ENCODE results near the gene MIER3.

The MIER3 gene

GRCh38 chr5:56910210-56910965, 41.5 kb downstream of the MIER3 start:
- Histone ChIP-seq H3K4me3 (ENCODE audit: low read depth in 1 of 2, low read length in 1 of 2) (peak overlapping the region; percentile 59 to 96), H3K27ac (peak overlapping the region; percentile 97), H3K27me3 (no peaks in the 10 kb centered on the region), H3K36me3 (no peaks in the 10 kb centered on the region), H3K9me3 (no peaks in the 10 kb centered on the region), H3K4me1 (ENCODE audit: control insufficient read depth in 1 of 2, insufficient read depth in 1 of 2, low read depth in 1 of 2, low read length in 1 of 2) (peaks cover 19 to 29% of the 10 kb centered on the region in 2 experiments)
- no peak for TF ChIP-seq CTCF (IDR thresholded peaks at IDR 0.05)

GRCh38 chr5:56909294-56910209, 42.4 kb downstream of the MIER3 start, which contains the start of gene SETD9:
Gene SETD9, plus strand, starts transcription at chr5:56909596. Its CDS starts 50 bp downstream, at chr5:56909646.
- peak; percentile 42 for TF ChIP-seq CTCF (IDR thresholded peaks at IDR 0.05)
- H3K27me3 ChIP-seq, result no peaks in the 10 kb centered on the region
- peaks cover 19 to 29% of the 10 kb centered on the region in 2 experiments for H3K4me1 ChIP-seq (ENCODE audit: control insufficient read depth in 1 of 2, insufficient read depth in 1 of 2, low read depth in 1 of 2, low read length in 1 of 2)
- H3K4me3 ChIP-seq (ENCODE audit: low read depth in 1 of 2, low read length in 1 of 2), result peak within 1 kb of the TSS; percentile 59 to 96
- peak within 1 kb of the TSS; percentile 97 for H3K27ac ChIP-seq
- no peaks in the 10 kb centered on the region for H3K36me3 ChIP-seq
- H3K9me3 ChIP-seq, result no peaks in the 10 kb centered on the region

DNA sequence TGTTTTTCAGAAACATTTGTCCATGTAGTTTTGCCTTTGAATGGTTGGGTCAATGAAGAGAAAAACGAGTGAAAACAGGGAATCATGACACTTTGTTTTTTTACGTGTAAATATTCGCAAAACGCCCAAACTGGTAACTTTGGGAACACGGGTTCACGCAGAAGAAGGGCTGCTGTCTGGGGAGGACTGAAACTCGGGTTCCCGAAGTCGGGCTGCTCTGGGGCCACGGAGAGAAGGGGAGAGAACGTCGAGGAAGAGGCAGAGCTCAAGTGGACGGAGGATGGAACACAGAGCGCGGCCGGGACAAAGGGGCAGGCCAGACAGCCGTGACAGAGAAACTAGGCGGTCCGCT, 43.0 kb downstream of the MIER3 start:
- peak overlapping the region; percentile 59 to 96 for H3K4me3 ChIP-seq (ENCODE audit: low read depth in 1 of 2, low read length in 1 of 2)
- no peaks in the 10 kb centered on the region for H3K27me3 ChIP-seq
- H3K9me3 ChIP-seq, result no peaks in the 10 kb centered on the region
- peaks cover 19 to 29% of the 10 kb centered on the region in 2 experiments for H3K4me1 ChIP-seq (ENCODE audit: control insufficient read depth in 1 of 2, insufficient read depth in 1 of 2, low read depth in 1 of 2, low read length in 1 of 2)
- H3K27ac ChIP-seq, result peak overlapping the region; percentile 97
- TF ChIP-seq CTCF (IDR thresholded peaks at IDR 0.05), result no peak
- no peaks in the 10 kb centered on the region for H3K36me3 ChIP-seq

- Histone ChIP-seq H3K27ac (no peak overlapping the region), H3K36me3 (peaks cover under 1% of the 10 kb centered on the region), H3K27me3 (no peaks in the 10 kb centered on the region), H3K9me3 (no peaks in the 10 kb centered on the region), H3K4me3 (ENCODE audit: low read depth in 1 of 2, low read length in 1 of 2) (no peak overlapping the region), H3K4me1 (ENCODE audit: control insufficient read depth in 1 of 2, insufficient read depth in 1 of 2, low read depth in 1 of 2, low read length in 1 of 2) (no peaks in the 10 kb centered on the region)
- TF ChIP-seq CTCF (IDR thresholded peaks at IDR 0.05), result peak; percentile 58
Measured at GRCh38 chr5:56900858-56901578, 50.9 kb downstream of the MIER3 start.

DNA sequence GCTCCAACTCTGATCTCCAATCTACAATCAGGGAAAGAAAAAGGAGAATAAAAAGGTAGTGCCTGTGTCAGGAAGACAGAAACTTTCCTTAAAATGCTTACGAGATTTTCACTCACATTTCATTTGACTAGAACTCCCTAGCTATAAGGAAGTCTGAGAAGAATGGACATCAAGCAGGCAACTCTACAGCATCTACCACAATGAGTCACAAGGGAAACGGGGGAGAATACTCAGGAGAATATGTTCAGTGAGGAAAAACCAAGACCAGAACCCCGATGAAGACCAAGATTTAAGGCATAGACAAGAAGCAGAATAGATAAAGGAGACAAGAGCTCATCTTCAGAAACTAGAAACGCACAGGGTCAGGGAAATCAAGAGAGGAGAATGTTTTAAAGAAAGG, 51.5 kb downstream of the MIER3 start:
- no peaks in the 10 kb centered on the region for H3K4me1 ChIP-seq (ENCODE audit: control insufficient read depth in 1 of 2, insufficient read depth in 1 of 2, low read depth in 1 of 2, low read length in 1 of 2)
- peaks cover 7% of the 10 kb centered on the region for H3K36me3 ChIP-seq
- TF ChIP-seq CTCF (IDR thresholded peaks at IDR 0.05), result no peak
- H3K27me3 ChIP-seq, result no peaks in the 10 kb centered on the region
- no peak overlapping the region for H3K27ac ChIP-seq
- H3K9me3 ChIP-seq, result no peaks in the 10 kb centered on the region
- H3K4me3 ChIP-seq (ENCODE audit: low read depth in 1 of 2, low read length in 1 of 2), result no peak overlapping the region

Data from neutrophil (primary cell).